ENCODE measurements around the gene GRPR.

Gene GRPR

DNA sequence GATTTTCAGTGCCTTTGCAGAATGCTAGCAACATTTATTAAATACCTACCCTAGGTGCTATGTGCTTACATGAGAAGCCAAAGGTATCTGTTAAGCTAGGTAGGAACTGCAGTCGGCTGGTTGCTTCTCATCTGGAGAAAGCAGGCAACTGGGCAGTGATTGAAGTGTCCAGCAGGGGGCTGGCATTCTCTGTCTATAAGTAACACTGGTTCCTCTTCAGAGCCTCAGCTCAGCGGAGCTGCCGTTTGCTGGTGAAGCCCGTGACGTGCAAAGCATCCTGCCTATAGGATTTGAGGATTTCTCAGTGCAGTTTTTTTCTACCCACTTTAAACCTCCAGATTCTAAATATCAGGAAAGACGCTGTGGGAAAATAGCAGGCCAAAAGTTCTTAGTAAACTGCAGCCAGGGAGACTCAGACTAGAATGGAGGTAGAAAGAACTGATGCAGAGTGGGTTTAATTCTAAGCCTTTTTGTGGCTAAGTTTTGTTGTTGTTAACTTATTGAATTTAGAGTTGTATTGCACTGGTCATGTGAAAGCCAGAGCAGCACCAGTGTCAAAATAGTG, at the start of gene GRPR:
Gene GRPR, plus strand, starts transcription at position 344 of the 565 bp plus-strand sequence. CDS start 389 bp downstream, outside the sequence.
- peak; percentile 41 for DNase-seq (ENCODE audit: low read depth)

DNA sequence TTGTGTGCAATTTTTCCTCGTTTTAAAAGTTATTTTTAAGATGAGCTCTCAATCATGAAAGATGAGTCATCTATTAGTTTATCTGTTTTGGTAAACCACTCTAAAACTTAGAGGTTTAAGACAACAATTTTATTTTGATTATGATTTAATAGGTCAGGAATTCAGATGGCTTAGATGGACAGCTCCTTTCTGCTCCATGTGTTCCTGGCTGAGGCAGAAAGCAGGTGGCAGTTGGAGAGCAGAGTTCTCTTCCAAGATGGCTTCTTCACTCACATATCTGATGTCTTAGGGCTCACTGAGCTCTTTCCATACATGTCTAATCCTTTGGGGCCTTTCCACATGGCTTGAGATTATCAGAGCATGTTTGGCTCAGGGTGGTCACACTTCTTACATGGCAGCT, 48.3 kb upstream of the GRPR start:
- DNase-seq (ENCODE audit: low read depth), result no peak

DNA sequence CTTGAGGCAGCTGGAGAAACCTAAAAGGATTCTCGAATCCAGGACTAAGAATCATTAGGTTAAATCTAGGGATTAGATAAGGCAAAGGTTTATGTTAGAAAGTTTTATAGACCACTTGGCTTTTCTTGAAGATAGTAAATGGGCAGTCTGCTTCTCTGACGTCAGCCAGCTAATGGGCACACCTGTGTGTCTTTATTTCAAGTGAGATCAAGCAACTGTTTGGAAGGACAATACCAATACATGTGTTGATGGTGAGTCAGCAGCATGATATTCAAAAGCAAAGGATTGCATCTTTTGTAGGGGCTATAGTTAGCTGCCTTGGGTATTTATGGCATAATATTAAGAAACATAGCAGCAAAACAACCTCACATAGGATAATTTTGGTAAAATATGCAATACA, 46.5 kb upstream of the GRPR start:
- no peak for DNase-seq (ENCODE audit: low read depth)

DNA sequence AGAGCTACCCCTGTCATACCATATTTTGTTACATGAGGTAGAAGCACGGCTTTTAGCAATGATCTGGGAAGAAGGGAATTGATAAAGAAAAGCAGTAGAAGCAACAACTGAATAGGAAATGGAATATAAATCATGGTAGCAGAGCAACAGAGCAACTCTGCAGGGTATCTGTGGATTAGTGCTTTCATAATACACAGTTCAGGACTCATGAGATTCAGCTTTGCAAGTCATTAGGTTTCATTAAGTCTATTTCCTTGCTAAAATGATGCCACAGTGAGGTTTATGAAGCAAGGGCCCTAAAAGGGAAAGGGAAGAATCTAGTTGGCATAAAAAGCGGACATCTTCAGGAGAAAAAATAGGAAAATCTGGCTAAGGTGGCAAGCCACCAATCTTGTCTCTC, 45.6 kb upstream of the GRPR start:
- no peak for DNase-seq (ENCODE audit: low read depth)

DNA sequence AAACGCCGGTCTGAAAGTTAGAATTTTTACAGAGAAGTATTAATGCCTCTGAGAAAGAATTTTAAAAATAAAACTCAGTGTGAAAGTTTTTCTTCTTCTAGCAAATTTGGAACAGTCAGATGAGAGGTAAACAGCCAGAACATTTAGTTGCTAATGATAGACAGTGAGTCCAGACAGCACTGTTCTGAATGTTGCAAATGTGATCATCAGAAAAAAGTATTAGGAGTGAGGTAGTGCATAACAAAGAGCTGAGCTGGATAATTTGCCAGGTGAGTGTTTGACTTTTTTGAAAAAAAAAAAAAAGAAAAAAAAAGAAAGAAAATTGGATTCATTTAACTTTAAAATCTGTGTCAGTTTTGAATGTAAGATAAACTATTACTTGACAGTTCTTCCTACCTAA, 42.0 kb upstream of the GRPR start:
- no peak for DNase-seq (ENCODE audit: low read depth)

DNA sequence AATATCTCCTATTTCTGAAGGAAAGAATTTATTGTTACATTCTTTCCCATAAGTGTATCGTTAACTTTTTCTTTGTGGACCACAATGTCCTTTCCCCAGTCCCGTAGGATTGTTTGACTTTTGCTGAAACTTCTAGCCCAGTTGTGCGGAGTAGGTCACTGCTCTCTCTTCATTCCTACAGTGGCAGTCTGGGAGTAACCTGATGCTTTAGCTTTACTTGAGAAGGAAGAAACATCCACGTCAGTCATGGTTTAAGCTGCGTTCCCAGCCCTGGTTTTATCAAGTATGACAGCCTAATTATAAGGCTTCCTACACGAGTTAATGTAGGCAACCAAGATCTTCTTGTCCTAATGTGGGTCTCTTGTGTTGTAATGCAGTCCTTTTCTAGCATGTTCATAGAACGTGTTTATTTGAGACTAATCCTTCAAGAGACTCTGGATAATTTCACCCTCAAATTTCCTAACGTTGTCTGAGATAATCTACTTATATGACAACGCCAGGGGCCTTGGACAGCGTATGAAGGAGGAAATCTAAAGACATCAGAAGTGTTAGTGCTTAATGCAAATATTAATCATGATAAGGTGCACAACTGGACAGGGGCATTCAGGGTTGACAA, 40.8 kb upstream of the GRPR start:
- no peak for DNase-seq (ENCODE audit: low read depth)

DNA sequence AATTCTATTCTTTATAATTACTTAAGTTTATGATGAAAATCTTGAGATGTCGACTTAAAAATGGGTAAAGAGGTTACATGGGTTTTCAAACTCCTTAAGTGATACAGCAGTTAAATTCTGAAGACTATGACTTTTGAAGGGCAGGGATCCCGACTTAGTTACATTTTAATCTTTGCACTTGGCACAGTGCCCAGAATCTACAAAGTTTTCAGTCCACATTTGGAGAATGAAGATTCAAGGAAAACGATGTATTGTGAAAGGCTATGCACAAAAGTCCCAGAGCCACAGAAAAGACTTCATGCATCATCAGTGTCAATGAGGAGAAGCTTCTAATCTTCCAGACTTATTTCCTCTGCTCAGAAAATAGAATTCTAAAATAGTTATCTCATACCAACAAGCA, 36.3 kb upstream of the GRPR start:
- DNase-seq (ENCODE audit: low read depth), result no peak

DNA sequence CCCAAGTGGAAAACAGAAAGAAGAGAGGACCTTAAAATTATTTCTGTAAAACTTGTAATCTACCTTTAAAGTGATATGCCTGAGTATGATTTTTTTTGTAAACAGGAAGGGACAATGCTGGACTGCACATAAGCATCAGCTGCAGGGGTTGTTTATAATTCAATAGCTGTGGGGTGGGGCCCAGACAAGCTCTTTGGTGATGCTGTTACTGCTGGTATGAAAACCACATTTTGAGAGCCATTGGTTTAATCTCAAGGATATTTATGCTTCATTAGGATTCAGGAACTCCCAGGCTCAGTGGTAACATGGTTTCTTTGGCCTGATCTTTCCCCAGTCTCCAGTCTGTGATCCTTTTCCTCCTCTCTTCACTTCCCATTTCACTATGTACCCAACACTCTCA, 34.3 kb upstream of the GRPR start:
- DNase-seq (ENCODE audit: low read depth), result no peak

DNA sequence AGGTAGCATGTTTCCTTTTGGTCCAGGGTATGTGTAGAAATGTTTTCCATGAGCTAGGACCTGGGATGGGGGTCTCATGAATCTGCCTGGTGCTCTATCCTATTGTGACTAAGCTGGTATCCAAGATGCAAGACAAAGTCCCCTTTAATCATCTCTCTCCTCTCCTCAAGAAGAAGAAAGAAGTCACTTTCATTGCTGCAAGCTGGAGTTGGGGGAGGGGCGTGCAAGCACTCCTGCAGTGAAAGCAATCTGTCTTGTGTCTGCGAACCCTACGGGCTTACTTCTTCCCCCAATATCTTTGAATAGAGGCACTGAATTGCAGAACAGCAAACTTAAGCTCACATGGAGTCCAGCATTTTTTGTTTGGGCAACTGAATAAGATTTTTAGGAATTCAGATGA, 27.2 kb upstream of the GRPR start:
- no peak for DNase-seq (ENCODE audit: low read depth)

DNA sequence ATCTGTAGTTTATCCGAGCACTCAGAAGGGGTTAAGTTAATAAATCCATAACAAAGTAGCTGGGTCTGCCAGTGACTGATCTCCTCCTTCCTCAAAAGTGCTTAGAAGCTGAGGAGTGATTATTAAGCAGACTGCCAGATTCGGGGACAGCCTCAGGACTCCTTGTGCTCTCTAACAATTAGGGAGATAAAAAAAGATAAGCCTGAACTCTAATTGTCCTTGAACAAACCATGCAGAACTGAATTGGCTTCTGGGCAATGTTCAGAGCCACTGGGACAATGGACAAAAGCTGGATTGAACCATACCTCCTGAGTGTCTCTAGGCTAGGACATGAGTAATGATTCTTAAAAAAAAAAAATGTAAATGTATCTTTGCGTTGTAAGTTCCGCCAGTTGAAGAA, 22.7 kb upstream of the GRPR start:
- DNase-seq (ENCODE audit: low read depth), result no peak

DNA sequence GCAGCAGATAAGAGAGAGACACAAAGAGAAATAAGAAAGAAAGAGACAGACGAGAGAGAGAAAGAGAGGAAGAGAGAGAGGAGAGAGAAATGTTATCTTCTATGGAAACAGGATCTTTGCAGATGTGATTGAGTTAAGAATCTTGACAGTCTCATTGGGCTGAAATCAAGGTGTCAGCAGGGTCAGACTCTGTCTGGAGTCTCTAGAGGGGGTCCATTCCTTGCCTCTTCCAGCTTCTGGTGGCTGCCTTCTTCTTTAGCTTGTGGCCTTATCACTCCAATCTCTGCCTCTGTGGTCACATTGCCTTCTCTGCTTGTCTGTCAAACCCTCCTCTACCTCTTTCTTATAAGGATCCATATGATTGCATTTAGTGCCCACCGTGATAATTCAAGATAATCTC, 21.8 kb upstream of the GRPR start:
- no peak for DNase-seq (ENCODE audit: low read depth)

DNA sequence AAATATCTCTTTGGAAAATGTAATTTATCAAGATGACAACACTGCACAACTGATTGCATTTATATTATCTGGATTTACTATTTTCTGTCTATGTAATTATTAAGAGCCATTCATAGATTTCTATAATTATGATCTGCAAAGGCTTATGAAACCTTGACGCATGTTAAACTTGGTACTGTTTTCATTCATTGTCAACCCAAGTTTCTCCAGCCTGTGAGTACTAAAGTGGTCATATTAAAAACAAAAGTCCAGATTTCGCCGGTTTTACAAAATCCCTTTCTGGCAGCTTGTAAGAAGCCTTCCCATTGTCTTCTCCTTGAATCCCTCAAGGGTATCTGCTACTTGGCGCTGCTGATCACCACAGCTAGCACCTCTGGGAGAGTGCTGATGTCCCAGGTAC, 19.7 kb upstream of the GRPR start:
- DNase-seq (ENCODE audit: low read depth), result no peak

DNA sequence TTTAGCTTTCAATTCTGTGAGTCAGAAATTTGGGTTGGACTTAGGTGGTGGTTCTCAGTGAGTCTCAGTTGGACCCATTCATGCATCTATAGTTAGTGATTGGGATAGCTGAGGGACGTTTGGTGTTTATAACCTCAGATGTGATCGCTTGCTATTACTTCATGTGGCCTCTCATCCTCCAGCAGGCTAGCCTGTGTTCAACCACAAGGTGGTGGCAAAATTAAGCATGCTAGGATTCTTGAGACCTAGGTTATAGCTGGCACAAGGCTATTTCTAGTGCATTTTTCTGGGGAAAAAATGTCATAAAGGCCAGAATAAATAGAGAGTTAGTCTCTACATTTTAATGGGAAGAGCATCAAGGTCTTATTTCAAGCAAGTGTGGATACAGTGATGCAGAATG, 10.9 kb upstream of the GRPR start:
- DNase-seq (ENCODE audit: low read depth), result no peak

DNA sequence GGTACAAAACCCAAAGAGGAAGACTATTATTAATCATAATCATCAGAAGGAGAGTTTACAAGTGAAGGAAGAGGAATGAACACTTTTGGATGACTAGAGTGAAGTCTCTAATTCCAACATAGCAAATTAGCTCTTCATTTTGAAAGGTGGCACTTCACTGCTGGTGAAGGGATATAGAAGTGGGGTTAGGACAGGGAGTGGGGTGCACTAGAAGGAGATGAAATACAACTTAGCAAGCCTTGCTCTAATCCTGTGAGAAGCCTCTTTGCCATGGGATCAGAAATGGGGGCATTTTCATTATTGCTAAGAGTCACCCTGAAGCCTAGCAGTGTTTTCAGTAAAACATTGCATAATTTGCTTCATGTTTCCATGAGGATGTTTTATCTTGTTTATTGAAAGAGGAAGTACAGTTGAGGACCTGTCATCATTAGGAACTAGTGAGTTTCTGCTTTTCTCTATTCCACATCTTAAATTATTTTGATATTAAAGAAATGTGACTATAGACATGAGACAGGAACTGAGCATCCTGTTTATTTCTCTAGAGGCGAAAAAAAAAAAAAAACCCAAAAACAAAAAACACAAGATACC, 9.3 kb upstream of the GRPR start:
- no peak for DNase-seq (ENCODE audit: low read depth)

DNA sequence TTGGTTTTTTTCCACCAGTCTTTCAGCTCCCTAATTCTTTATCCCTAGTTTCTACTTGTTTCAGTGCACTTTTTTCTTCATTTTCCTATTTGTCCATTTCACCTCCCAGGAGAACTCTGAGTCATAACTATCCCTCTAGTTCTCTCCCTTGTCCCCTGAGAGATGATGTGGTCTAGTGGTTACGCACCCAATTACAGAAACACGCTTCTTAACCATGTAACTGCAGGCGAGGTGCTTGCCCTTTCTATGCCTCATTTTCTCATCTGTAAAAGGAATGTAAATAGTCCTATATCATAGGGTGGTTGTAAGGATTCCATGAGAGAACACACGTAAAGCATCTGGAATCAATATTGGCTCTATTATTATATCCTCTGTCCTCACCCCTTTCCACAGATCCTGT, 8.8 kb upstream of the GRPR start:
- DNase-seq (ENCODE audit: low read depth), result peak; percentile 84

DNA sequence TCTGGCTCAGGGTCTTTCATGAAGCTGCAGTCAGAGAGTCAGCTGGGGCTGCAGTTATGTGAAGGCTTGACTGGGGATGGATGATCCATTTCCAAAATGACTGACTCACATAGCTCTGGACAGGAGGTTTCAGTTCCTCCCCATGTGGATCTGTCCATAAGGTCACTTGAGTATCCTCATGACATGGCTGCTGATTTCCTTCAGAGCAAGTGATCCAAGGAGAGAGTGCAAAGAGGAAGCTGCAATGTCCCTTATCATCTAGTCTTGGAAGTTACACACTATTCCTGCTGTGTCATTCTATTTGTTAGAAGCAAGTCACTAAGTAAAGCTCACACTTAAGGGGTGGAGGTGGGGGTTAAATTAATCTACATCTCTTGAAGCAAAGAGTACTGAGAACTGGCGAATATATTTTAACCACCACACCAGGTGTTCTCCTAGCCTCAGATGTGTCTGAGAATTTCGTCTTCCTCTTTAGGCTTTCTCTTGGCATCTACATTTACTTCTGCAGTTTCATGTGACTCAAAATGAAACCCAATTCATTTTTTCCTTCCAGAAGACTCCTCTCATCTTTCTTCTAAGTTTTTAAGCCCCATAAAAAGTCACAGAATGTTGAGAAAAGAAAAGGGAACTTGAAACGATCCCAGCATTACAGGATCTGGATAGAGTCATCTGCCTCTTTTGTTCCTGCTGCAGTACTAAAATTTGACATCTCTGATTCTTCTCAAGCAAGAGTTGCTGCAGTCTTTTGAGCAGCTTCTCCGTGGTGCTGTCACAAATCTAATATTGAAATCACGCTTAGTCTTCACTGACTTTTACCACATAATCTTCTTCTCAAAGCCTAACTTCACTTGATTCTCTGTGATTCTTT, 3.8 kb upstream of the GRPR start:
- no peak for DNase-seq (ENCODE audit: low read depth)

DNA sequence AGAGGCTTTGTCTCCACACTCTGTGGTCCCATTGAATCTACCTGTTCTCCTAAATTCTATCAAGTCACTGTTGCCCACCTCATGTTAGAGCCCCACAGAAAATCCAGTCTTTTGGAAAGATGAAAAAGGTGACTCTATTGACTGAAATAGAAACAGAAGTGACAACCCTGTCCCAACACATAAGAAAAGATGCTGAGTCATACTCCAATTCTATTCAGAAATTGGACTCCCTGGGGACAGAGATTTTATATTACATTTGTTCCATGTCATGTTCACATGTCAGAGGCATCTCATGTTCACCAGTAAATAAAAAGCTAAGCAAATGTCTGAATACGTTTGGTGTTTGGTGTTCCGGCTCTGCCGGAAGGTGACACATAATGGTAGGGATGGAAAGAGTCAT, 2.9 kb upstream of the GRPR start:
- DNase-seq (ENCODE audit: low read depth), result no peak

DNA sequence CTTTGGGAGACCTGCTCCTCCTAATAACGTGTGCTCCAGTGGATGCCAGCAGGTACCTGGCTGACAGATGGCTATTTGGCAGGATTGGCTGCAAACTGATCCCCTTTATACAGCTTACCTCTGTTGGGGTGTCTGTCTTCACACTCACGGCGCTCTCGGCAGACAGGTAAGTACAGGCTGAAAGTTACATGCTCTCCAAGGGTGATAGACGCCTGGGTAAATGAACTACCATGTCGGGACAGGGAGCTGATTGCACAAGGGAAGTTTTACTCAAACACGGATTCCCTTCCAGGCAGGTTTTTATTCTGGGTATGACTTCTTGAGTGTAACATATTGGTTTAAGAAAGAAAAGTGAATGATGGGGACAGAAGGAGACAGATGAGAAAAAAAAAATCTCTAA, 836 bp downstream of the GRPR start:
- DNase-seq (ENCODE audit: low read depth), result no peak

DNA sequence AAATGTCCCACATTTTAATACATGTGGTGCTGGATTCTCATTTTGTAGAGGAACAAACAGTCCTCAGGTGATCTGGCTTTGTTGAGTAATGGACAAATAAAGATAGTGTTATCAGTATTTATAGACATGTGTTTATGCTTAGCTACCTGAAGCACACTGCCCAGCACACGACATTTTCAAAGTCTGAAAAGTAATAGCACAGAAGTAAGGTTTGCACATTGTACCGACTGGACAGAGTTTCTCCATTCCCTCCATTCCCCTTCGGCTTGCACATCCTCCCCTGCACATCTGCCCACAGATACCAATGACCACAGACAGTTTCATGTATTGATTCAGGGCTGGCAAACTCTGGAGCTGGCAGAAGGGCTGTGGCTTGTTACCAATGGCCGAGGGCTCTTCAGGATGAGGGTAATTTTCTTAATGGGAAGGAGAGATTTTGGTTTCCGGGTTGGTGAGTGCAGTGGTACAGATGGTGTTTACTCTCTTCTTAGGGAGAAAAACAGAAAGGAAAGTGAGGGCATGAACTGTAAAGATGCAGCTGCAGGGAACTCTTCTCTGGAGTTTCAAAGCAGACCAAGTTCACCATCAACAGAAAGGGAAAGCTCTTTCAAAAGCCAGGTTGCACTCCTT, 2.3 kb downstream of the GRPR start:
- DNase-seq (ENCODE audit: low read depth), result no peak

DNA sequence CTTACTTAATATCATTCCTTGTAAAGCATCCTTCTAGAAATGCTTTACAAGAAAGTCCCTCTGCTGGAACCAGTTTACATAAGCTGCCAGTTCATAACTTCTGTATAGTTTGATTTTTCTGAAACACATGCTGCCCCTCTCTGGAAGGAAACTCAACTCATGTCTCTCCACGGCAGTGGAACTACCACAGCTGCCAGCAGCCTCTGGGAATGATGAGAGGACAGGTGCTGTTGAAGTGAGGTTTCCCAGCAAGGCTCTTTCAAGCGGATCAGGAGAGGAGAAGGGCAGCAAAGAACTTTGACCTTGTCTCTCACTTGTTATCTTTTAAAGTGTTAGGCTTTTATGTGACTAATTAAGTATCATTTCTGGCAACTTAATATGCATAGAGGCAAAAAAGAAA, 7.3 kb downstream of the GRPR start:
- DNase-seq (ENCODE audit: low read depth), result no peak

DNA sequence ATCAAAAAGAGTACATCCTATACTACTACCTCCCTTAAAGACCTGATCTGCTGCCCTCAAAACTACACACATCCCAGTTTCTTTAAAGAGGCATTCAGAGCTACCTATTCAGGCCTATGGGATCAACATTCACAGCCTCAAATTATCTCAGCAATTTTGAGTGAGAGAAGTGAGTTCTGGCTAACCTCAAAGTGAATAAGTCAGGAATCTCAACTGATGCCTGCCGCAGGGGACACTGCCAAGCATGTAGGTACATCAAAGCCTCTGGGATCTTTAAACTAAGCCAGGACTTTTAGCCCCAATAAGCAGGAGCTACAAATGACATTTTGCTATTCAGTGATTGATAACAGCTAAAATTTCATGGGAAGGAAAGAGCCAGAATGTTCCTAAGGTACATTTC, 11.6 kb downstream of the GRPR start:
- no peak for DNase-seq (ENCODE audit: low read depth)

DNA sequence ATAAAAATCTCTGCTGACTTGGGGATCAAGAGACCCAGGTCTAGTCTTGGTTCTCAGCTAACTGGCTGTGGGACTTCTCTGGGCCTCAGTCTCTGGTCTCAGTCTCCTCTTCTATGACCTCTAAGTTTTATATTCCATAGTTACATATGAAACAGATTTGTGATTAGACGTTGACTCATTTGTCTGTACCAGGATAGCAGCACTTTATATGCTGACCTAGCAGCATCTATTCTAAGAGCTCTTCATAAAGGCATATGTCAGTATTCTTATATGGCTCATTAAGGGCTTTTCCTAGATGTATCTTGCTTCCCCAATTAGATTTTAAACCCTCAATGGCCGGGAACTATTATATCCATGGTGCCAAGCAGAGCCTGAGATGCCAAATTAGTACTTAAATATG, 12.7 kb downstream of the GRPR start:
- DNase-seq (ENCODE audit: low read depth), result no peak
